ENCODE data around the gene TC2N.

DNA sequence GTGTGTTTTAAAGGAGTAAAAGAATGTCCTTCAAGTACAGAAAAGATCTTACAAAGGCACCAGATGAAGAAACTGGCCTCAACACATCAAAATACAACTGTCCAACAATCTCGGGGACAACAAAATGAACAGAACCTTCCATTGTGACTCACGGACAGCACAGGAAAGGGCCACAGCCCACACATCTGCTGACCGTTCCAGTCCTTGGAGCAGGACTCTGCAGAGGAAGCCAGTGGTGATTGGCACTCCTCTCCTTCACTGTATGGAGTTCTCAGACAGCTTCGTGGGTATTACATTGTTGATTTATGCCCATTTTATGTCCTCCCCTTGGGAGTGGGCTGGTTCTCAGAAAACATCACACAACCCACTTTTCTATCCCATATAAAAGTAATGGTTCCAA, 32.5 kb upstream of the TC2N start:
- TF ChIP-seq, protein P1, sequence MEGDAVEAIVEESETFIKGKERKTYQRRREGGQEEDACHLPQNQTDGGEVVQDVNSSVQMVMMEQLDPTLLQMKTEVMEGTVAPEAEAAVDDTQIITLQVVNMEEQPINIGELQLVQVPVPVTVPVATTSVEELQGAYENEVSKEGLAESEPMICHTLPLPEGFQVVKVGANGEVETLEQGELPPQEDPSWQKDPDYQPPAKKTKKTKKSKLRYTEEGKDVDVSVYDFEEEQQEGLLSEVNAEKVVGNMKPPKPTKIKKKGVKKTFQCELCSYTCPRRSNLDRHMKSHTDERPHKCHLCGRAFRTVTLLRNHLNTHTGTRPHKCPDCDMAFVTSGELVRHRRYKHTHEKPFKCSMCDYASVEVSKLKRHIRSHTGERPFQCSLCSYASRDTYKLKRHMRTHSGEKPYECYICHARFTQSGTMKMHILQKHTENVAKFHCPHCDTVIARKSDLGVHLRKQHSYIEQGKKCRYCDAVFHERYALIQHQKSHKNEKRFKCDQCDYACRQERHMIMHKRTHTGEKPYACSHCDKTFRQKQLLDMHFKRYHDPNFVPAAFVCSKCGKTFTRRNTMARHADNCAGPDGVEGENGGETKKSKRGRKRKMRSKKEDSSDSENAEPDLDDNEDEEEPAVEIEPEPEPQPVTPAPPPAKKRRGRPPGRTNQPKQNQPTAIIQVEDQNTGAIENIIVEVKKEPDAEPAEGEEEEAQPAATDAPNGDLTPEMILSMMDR (IDR thresholded peaks at IDR 0.05; ENCODE audit: insufficient read depth, low read depth, low read length) = no peak
- no peak for TF ChIP-seq EZH2 (IDR thresholded peaks at IDR 0.05; ENCODE audit: insufficient read depth, low read length)

All from astrocyte (in vitro differentiated cells and primary cell).